Right kidney (tissue), 1 donor: ENCODE measurements around the gene MYCBPAP.

Source experiments
- DNase-seq: peaks from one replicate; pipeline ENCODE4 v3.0.0-alpha.2; 2016

Gene MYCBPAP

DNA sequence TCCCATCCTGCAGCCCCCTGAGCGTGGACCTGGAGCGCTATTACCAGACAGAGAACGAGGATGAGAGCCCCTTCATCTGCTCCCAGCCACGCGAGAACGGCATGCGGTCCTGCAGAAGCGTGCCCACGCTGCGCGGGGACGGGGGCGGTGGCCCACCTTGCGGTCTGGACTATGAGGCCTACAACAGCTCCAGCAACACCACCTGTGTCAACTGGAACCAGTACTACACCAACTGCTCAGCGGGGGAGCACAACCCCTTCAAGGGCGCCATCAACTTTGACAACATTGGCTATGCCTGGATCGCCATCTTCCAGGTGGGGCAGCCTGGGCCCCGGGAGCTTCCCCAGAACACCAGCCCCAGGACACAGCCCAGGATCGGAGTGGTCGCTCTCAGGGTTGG is 64.3 kb downstream of the MYCBPAP start:
- no peak for DNase-seq

DNA sequence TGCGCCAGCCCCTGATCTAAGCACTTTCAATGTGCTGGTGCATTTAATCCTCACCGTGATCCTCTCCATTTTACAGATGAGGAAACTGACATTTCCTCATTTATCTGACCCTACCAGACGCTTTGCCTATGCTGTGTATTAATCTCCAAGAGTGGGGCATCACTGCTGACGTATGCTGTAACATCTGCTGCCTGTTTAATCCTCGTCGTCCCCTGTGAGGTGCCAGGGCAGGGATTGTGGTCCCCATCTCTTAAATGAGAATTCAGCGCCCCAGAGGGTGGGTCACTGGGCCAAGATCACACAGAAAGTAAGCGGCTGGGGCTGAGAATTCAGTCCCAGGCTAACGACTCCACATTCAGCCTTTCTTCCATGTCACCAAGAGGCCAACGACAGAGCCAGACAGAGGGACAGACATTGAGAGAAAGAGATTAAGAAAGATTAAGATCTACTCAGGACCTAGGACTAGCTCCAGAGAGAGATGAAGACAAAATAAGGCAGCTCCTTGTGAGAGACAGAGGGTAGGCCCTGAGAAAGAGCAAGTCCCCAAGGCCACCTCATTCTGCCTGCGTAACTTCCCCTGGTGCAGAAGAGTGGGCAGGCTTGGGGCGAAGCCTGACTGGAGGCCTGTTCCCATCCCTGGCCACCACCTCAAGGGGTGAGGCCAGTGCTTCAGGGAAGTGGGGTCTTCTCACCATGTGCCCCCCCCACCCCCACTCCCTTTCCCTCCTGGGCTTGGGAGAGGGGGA is 65.8 kb downstream of the MYCBPAP start:
- DNase-seq = no peak

DNA sequence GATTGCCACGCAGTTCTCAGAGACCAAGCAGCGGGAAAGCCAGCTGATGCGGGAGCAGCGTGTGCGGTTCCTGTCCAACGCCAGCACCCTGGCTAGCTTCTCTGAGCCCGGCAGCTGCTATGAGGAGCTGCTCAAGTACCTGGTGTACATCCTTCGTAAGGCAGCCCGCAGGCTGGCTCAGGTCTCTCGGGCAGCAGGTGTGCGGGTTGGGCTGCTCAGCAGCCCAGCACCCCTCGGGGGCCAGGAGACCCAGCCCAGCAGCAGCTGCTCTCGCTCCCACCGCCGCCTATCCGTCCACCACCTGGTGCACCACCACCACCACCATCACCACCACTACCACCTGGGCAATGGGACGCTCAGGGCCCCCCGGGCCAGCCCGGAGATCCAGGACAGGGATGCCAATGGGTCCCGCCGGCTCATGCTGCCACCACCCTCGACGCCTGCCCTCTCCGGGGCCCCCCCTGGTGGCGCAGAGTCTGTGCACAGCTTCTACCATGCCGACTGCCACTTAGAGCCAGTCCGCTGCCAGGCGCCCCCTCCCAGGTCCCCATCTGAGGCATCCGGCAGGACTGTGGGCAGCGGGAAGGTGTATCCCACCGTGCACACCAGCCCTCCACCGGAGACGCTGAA is 67.5 kb downstream of the MYCBPAP start:
- DNase-seq = no peak

DNA sequence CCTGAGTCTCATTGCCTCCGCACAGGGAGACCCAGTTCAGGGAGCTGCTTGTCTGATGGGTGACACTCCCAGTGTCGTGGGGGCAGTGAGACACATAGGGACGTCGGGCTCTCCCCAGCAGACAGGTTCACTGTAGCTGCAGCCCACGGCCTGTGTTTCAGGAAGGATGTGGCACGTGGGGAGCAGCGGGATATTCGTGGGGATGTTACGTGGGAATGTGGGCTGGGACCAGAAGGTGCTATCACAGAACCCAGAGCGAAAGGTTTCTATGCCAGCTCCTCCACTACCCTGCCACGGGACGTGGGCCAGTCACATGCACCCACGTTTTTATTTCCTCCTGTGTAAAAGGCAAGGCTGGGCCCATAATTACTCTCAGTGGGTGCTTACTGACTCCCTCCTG is 68.6 kb downstream of the MYCBPAP start:
- no peak for DNase-seq

DNA sequence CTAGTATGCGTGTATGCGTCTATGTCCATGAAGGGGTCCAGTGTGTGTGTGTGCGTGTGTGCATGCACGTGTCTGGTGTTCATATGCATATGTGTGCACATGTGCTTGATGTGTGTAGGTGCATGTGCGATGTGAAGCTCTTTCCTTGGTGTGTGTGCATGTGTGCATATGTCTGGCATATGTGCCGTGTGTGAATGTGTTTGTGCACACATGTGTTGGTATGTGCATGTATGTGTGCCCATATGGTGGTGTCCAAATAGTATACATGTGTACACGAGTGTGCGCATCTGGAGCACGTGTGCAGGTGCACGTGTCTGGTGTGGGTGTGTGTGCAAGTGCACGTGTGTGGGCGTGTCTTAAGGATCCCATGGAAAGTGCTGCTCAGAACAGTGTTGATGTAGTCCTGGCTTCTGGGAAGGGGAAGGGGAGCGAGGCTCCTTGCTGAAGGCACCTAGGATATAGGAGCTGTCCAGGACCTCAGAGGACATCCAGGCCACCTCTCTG is 69.3 kb downstream of the MYCBPAP start:
- DNase-seq = no peak

DNA sequence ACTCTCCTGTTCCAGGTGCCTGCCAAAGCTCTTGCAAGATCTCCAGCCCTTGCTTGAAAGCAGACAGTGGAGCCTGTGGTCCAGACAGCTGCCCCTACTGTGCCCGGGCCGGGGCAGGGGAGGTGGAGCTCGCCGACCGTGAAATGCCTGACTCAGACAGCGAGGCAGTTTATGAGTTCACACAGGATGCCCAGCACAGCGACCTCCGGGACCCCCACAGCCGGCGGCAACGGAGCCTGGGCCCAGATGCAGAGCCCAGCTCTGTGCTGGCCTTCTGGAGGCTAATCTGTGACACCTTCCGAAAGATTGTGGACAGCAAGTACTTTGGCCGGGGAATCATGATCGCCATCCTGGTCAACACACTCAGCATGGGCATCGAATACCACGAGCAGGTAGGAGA is 69.9 kb downstream of the MYCBPAP start:
- no peak for DNase-seq

DNA sequence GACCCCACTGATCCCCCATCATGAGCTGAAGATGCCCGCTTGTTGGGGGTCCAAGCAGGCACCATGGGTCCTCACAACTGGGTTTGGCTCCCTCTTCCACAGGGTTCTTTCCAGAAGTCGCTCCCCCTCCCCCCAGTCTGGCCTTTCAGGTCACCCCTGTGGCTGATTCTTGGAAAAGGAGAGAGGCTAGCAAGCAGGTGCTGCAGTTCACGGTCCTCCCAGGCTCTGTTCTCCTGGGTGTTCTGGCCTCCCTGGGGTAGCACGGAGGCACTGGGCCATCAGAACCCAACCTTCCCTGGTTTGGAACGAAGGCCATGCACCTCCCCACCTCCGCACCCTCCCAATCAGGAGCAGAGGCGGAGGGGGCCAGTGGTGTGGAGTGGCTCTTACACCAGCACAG is 71.2 kb downstream of the MYCBPAP start:
- no peak for DNase-seq

DNA sequence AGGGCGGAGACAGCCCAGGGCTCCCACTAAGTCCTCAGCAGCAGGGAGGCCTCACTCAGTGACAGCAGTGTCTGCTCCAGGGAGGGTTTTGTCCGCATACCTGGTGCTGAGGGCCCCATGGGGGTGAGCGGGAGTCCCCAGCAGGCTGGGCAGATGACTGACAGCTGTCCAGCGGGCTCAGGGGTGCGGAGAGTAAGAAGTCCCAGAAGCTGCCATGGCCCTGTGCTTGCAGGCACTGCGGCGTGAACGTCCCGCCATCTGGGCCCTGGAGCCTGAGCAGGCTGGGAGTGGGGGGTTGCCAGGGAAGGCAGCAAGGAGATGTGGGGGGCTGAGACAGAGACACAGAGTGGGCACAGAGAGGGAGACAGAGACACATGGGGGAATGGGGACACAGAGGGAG is 72.4 kb downstream of the MYCBPAP start:
- DNase-seq = no peak
